HG02588 (cell line): ENCODE results near the gene GRIK3.

Experiments
- ATAC-seq: cut with Tn5 transposase; IDR thresholded peaks from one replicate; pipeline ENCODE4 v1.9.1; 2021; ENCODE audit warnings: mild to moderate bottlenecking, moderate library complexity; ENCODE audit not compliant: unreplicated experiment

The GRIK3 gene

GRCh38 chr1:37017720-37018119 is 16.6 kb downstream of the GRIK3 start:
- no peak for ATAC-seq

- no peak for ATAC-seq
Observed at GRCh38 chr1:37016121-37016520, 18.2 kb downstream of the GRIK3 start.

GRCh38 chr1:37015713-37016112 is 18.6 kb downstream of the GRIK3 start:
- no peak for ATAC-seq

- ATAC-seq = no peak
Observed at GRCh38 chr1:37012226-37012625, 22.1 kb downstream of the GRIK3 start.

- no peak for ATAC-seq
Observed at GRCh38 chr1:37010011-37010410, 24.3 kb downstream of the GRIK3 start.

GRCh38 chr1:37009521-37009920 is 24.8 kb downstream of the GRIK3 start:
- ATAC-seq = no peak

GRCh38 chr1:37006132-37006868 is 28.0 kb downstream of the GRIK3 start:
- no peak for ATAC-seq

GRCh38 chr1:37002898-37003297 is 31.4 kb downstream of the GRIK3 start:
- ATAC-seq = no peak

- no peak for ATAC-seq
Observed at GRCh38 chr1:37001703-37002102, 32.6 kb downstream of the GRIK3 start.

- ATAC-seq = no peak
Observed at GRCh38 chr1:36996106-36996505, 38.2 kb downstream of the GRIK3 start.

GRCh38 chr1:36994868-36995267 is 39.4 kb downstream of the GRIK3 start:
- ATAC-seq = no peak

GRCh38 chr1:36994294-36994693 is 40.0 kb downstream of the GRIK3 start:
- ATAC-seq = no peak

- no peak for ATAC-seq
Observed at GRCh38 chr1:36992139-36992943, 42.0 kb downstream of the GRIK3 start.

GRCh38 chr1:36991551-36991950 is 42.8 kb downstream of the GRIK3 start:
- ATAC-seq = no peak

GRCh38 chr1:36990928-36991327 is 43.4 kb downstream of the GRIK3 start:
- no peak for ATAC-seq

GRCh38 chr1:36989241-36989640 is 45.1 kb downstream of the GRIK3 start:
- no peak for ATAC-seq

- no peak for ATAC-seq
Observed at GRCh38 chr1:36988741-36989193, 45.5 kb downstream of the GRIK3 start.

GRCh38 chr1:36988321-36988720 is 46.0 kb downstream of the GRIK3 start:
- no peak for ATAC-seq

GRCh38 chr1:36987276-36987675 is 47.0 kb downstream of the GRIK3 start:
- ATAC-seq = no peak

GRCh38 chr1:36986241-36986985 is 47.9 kb downstream of the GRIK3 start:
- ATAC-seq = no peak

- ATAC-seq = no peak
Observed at GRCh38 chr1:36984675-36985074, 49.6 kb downstream of the GRIK3 start.
